LHCN-M2 (cell line): ENCODE results near the gene ADGRB3. TPM values are rescaled to one million over a fixed set of nuclear protein-coding genes. Genes with fewer than 3 reads are reported as not detected.

Source experiments
- DNase-seq: peaks from one replicate; pipeline ENCODE4 v3.0.0-alpha.2; 2012; ENCODE audit warnings: low read depth
- polyA plus RNA-seq: library from polyadenylated mRNA; unstranded; fragments of >200 nt; gene quantifications from one replicate; pipeline ENCODE4 v1.2.1, GENCODE V29; 2012; ENCODE audit warnings: missing spikeins
- total RNA-seq: library from RNA; depleted of rRNA; stranded (reverse); fragments of >200 nt; gene quantifications from 2 replicates; pipeline ENCODE4 v1.2.3, GENCODE V29; 2014; rRNA removed

Gene ADGRB3
- under 0.01 TPM in 1 of 2 replicates, not detected in the other for total RNA-seq
- polyA plus RNA-seq = not detected

DNA sequence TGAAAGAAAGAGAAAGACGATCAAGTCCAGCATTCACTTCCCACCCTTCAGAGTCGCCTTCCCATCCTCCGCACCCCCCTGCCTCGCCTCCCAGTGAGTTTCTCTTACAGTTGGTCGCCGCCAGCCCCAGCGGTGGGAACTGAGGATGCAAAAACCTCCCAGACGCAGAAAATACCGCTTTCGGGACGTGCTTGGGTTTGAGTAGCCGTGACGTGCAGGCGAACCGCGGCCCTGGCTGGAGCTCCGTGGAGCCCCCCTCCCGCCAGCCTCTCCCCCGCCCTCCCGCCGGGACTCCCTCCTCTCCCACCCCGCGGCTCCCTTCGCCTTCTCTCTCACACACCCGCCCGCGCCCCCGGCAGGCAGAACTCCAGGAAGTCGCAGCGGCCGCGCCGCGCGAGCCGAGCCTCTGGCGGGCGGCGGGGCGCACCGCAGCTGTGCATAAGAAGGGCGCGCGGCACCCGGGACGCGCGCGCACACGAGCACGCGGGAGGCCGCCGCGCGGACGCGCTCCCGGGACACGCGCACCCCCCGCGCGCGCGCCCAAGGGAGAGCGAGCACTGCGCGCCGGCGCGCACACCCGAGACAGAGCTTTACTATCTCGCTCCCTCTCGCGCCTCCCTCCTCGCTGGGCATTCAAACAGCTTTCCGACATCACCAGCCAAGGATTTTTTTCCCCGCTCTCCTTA, at the start of gene ADGRB3:
TSS of gene ADGRB3 (plus strand) at position 557 of the 686 bp plus-strand sequence. CDS start 3,394 bp downstream, outside the sequence.
- peak; percentile 67 for DNase-seq

- DNase-seq = no peak
Measured at GRCh38 chr6:68593558-68593957, 41.5 kb upstream of the ADGRB3 start.

GRCh38 chr6:68597642-68598041, 37.4 kb upstream of the ADGRB3 start:
- DNase-seq = no peak

DNA sequence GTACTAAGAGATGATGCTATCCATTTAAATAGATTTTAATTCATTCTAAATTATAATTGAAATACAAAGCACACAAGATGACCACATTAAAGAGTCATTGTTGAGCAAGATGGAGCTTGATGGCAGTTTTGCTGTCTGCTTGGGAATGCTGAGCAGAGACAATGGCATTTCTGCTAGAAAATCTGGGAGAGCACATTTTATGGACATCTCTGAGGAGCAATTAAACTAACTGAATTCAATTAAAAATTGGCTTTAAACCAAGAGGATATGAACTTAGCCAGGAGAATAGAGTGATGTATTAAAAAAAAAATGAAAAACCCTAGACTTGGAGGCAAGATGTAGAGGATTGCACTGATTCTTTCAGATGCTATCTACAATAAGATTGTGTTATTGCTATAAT, 19.1 kb upstream of the ADGRB3 start:
- DNase-seq = no peak

- no peak for DNase-seq
Measured at GRCh38 chr6:68625998-68626397, 9.1 kb upstream of the ADGRB3 start.

- no peak for DNase-seq
Measured at GRCh38 chr6:68628161-68628560, 6.9 kb upstream of the ADGRB3 start.

GRCh38 chr6:68632734-68633133, 2.3 kb upstream of the ADGRB3 start:
- DNase-seq = no peak

- no peak for DNase-seq
Measured at GRCh38 chr6:68633281-68633971, 1.7 kb upstream of the ADGRB3 start.

DNA sequence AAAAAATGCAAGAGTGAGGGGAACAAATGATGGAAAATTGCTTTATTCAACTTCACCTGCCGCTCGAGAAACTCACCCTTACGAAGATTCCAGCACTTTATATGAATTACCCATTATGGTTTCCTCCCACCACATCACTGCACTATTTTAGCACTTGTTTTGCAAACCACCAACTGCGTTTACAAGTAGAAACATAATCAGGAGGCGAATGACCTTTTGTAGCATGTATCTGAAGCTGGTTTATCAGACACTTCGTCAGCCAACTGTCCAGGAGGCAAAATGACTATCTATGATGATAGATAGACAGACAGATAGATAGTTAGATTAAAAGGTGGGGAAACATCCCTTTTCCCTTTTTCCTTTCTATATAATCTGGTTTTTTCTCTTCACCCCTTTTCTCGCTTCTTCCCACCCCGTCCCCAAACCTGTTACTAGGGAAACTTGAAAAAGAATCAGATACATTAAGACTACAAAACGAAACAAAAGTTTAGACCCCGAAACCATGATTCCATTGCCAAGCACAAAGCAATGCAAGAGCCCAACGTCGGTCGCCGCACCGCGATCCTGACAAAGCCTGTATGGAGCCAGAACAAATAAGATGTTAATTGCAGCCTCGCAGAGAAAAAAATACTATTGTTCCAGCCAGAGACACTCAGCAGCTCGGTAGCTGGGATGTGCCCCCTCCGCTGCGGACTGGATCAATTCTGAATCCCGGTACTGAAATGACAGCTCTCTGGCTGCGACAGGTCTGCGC, 933 bp upstream of the ADGRB3 start:
- DNase-seq = no peak

- DNase-seq = no peak
Measured at GRCh38 chr6:68635412-68635705, 277 bp downstream of the ADGRB3 start.

GRCh38 chr6:68635706-68636513, 828 bp downstream of the ADGRB3 start:
- peak; percentile 8 for DNase-seq

DNA sequence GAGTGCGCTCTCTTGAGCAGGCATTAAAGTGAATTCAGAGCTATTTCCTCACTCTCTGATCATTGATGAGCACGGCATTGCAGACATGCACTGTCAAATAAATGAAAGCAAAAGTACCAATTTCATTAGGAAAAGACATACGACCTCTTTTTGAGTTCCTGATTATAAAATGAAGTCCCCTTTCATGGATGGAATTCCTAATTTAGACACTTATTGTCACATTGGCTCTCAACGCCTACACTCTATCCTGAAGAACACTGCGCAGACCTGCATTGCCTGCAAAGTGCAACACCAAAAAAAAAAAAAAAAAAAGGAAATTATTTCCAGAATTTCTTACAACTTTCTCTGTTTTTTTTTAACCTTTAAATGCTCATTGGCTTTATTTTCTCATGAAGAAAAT, 1.6 kb downstream of the ADGRB3 start:
- DNase-seq = no peak

DNA sequence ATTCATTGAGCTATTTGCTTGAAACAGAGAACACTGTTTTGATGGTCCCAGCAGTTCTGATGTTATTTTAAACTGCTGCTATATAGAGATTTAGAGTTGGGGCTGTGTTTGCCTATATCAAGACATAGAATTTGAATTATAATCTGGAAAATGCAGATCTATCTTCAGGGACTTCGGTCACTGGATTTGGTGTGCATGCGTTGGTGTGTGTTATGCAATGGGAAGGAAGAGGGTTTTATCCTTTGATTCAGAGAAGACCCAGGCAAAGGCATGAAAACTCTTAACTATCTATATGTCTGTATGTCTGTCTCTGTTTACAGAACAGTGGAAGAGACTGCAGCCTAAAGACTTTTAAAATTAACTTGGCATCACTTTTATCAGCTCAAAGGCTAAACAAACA, 2.0 kb downstream of the ADGRB3 start:
- DNase-seq = no peak

- no peak for DNase-seq
Measured at GRCh38 chr6:68637782-68638181, 2.7 kb downstream of the ADGRB3 start.

- peak; percentile 19 for DNase-seq
Measured at GRCh38 chr6:68638230-68638900, 3.3 kb downstream of the ADGRB3 start.

DNA sequence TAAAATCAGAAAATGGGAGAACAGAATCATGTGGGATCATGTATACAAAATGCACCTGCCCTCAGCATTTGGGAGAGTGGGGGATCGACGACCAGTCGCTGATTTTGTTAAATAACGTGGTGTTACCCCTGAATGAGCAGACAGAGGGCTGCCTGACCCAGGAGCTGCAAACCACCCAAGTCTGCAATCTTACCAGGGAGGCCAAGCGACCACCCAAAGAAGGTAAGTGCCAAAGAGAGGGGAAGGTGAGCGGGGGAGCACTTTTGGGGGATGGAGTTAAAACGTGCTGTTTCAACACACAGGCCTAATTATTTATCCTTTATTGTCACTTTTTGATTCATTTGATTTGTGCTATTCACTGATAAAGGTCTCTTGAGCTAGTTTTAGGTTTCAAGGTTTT, 4.1 kb downstream of the ADGRB3 start:
- DNase-seq = no peak

- DNase-seq = no peak
Measured at GRCh38 chr6:68639826-68640490, 4.9 kb downstream of the ADGRB3 start.

DNA sequence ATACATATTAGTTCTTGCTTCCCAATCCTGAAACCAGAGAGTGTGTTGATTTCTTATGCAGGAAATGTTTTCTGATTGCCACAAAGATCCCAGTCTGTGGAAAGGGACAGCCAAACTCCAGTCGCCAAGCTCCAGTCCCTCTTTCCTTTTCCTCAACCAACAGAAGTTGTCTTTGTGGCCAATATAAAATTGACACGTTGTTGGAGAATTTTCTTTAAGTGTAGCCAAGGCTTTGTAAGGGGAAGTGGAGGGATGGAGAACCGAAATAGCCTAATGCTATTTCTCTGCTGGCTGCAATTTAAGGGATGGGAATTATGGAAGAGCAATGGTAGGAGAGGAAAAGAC, 5.4 kb downstream of the ADGRB3 start:
- no peak for DNase-seq

DNA sequence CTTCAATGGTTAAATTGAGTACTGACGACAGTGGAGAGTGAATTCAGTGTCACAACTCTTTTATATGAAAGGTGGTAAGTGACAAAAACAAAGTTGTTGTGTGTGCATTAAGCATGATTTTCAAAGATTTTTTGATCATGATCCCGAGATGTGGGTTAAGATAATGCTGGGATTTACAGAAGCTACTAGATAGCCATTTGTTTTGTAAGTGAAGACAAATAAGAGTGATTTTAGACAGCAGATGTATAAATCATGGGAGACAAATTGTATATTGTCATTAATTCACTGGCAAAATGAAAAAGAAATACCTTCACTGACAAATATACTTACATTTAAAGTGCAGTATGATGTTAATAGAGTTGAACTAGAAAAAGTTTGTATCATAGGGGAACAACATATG, 6.1 kb downstream of the ADGRB3 start:
- no peak for DNase-seq

DNA sequence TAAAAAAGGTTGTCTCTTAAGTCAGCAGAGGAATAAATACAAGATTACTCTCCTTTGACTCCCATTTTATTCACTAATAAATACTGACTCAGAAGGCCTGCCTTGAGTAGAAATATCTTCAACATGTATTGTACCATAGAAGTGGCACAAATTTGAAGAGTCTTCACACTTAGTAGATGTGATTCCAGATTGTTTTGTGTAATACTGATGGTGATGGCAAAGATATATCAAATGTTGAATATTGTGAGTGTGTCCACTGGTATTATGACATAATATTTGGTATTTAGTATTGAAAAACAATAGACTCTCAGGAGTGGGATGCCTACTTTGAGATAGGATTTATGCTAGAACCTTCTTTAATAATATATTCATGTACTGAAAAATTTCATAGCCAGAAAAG, 7.0 kb downstream of the ADGRB3 start:
- no peak for DNase-seq

DNA sequence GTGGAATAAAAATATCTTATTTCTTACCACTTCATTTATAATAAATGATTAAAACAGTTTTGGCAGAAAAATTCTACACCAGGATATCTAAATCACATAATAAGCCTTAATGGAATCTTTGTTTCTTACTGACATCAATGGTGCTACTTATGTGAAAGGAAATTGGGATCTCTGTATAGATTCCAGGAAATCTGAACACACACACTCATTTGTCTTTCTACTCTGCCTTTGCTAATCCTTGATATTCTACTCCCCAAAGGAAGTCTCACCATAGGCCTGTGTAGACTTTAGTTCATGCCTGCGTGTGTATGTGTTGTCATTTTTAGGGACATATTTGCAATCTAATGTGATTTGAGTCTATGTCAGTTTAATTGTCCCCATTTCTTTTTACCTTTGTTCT, 7.9 kb downstream of the ADGRB3 start:
- no peak for DNase-seq
